SK-N-SH treated with all-trans-retinoic acid at 6 μM for 48 hours (cell line): Measurements from ENCODE around the gene PPP1R36.

Experiments used
- ATAC-seq: fragments of 200-7000 bp; cut with Tn5 transposase; 3 replicates; pipeline ENCODE4 v1.9.1; 2020; ENCODE audit warnings: mild to moderate bottlenecking, moderate library complexity
- ARNTL ChIP-seq: fragments of 450-650 bp; formaldehyde crosslinking; IDR thresholded peaks from 2 replicates; pipeline ENCODE4 v1.5.0; 2020; ENCODE audit warnings: low read depth, mild to moderate bottlenecking, moderate library complexity, borderline replicate concordance
- BACH2 ChIP-seq: fragments of 250-450 bp; sonication (Bioruptor Pico); IDR thresholded peaks from 2 replicates; pipeline ENCODE4 v1.9.0; 2021; ENCODE audit warnings: mild to moderate bottlenecking, borderline replicate concordance
- CREB5 ChIP-seq: fragments of 250-450 bp; sonication (Bioruptor Pico); IDR thresholded peaks from 2 replicates; pipeline ENCODE4 v1.5.1; 2020; ENCODE audit warnings: low read depth, mild to moderate bottlenecking, moderate library complexity
- CSDC2 ChIP-seq: fragments of 250-450 bp; sonication (Bioruptor Pico); IDR thresholded peaks from 2 replicates; pipeline ENCODE4 v1.5.0; 2020; ENCODE audit warnings: mild to moderate bottlenecking, moderate library complexity
- ESRRG ChIP-seq: fragments of 250-450 bp; sonication (Bioruptor Pico); IDR thresholded peaks from 2 replicates; pipeline ENCODE4 v1.6.1; 2021; ENCODE audit warnings: mild to moderate bottlenecking
- GLIS3 ChIP-seq: fragments of 250-450 bp; sonication (Bioruptor Pico); IDR thresholded peaks from 2 replicates; pipeline ENCODE4 v1.5.0; 2020; ENCODE audit warnings: mild to moderate bottlenecking, moderate library complexity
- PATZ1 ChIP-seq: fragments of 250-450 bp; sonication (Bioruptor Pico); IDR thresholded peaks from 2 replicates; pipeline ENCODE4 v1.8.0; 2020; ENCODE audit warnings: mild to moderate bottlenecking, moderate library complexity, borderline replicate concordance
- PPARA ChIP-seq: fragments of 250-450 bp; sonication (Bioruptor Pico); IDR thresholded peaks from 2 replicates; pipeline ENCODE4 v1.5.0; 2020; ENCODE audit warnings: mild to moderate bottlenecking, borderline replicate concordance
- RARB ChIP-seq: fragments of 250-450 bp; sonication (Bioruptor Pico); IDR thresholded peaks from 2 replicates; pipeline ENCODE4 v1.8.0; 2021; ENCODE audit warnings: mild to moderate bottlenecking, moderate library complexity
- SNAI2 ChIP-seq: fragments of 250-450 bp; sonication (Bioruptor Pico); IDR thresholded peaks from 2 replicates; pipeline ENCODE4 v1.5.0; 2020; ENCODE audit warnings: mild to moderate bottlenecking, moderate library complexity
- TCF4 ChIP-seq: fragments of 250-450 bp; sonication (Bioruptor Pico); IDR thresholded peaks from 2 replicates; pipeline ENCODE4 v1.8.0; 2021; ENCODE audit warnings: mild to moderate bottlenecking, moderate library complexity, borderline replicate concordance
- TOX ChIP-seq: fragments of 250-450 bp; sonication (Bioruptor Pico); IDR thresholded peaks from 2 replicates; pipeline ENCODE4 v1.8.0; 2021; ENCODE audit warnings: mild to moderate bottlenecking, moderate library complexity, borderline replicate concordance
- ZC3H10 ChIP-seq: fragments of 250-450 bp; sonication (Bioruptor Pico); IDR thresholded peaks from 2 replicates; pipeline ENCODE4 v1.5.1; 2021; ENCODE audit warnings: mild to moderate bottlenecking, moderate library complexity
- ZFP3 ChIP-seq: fragments of 250-450 bp; sonication (Bioruptor Pico); IDR thresholded peaks from 2 replicates; pipeline ENCODE4 v1.5.0; 2020; ENCODE audit warnings: mild to moderate bottlenecking, moderate library complexity
- ZFP30 ChIP-seq: fragments of 450-650 bp; formaldehyde crosslinking; IDR thresholded peaks from 2 replicates; pipeline ENCODE4 v1.5.0; 2022; ENCODE audit warnings: mild to moderate bottlenecking, moderate library complexity
- ZNF565 ChIP-seq: fragments of 450-650 bp; formaldehyde crosslinking; conservative IDR thresholded peaks from 2 replicates; pipeline ENCODE4 v1.5.0; 2020; ENCODE audit warnings: low read depth, mild to moderate bottlenecking, moderate library complexity
- ZNF70 ChIP-seq: fragments of 450-650 bp; formaldehyde crosslinking; IDR thresholded peaks from 2 replicates; pipeline ENCODE4 v1.5.0; 2020; ENCODE audit warnings: mild to moderate bottlenecking, moderate library complexity
- ZNF8 ChIP-seq: fragments of 450-650 bp; formaldehyde crosslinking; IDR thresholded peaks from 2 replicates; pipeline ENCODE4 v1.5.0; 2020; ENCODE audit warnings: mild to moderate bottlenecking, moderate library complexity
- TF ChIP-seq, protein P1 (sequence below): fragments of 250-450 bp; sonication (Bioruptor Pico); IDR thresholded peaks from 2 replicates; pipeline ENCODE4 v1.5.1; 2021; ENCODE audit warnings: mild to moderate bottlenecking, moderate library complexity
- TF ChIP-seq, protein P2 (sequence below): fragments of 250-450 bp; sonication (Bioruptor Pico); IDR thresholded peaks from 2 replicates; pipeline ENCODE4 v1.5.0; 2020; ENCODE audit warnings: mild to moderate bottlenecking, moderate library complexity

The PPP1R36 gene

GRCh38 chr14:64509036-64509435 lies 40.7 kb upstream of the PPP1R36 start:
- no peak for ATAC-seq
- TF ChIP-seq ZNF8 (CRISPR knock-in tag) (no peak), PATZ1 (CRISPR knock-in tag) (no peak), SNAI2 (CRISPR knock-in tag) (no peak), ARNTL (no peak), CSDC2 (CRISPR knock-in tag) (no peak), ZC3H10 (CRISPR knock-in tag) (no peak), CREB5 (CRISPR knock-in tag) (no peak), ZFP30 (no peak), TOX (CRISPR knock-in tag) (no peak), ZFP3 (no peak), BACH2 (CRISPR knock-in tag) (no peak), ESRRG (CRISPR knock-in tag) (no peak), RARB (no peak), GLIS3 (no peak), ZNF70 (no peak)
- TF ChIP-seq, protein P1, sequence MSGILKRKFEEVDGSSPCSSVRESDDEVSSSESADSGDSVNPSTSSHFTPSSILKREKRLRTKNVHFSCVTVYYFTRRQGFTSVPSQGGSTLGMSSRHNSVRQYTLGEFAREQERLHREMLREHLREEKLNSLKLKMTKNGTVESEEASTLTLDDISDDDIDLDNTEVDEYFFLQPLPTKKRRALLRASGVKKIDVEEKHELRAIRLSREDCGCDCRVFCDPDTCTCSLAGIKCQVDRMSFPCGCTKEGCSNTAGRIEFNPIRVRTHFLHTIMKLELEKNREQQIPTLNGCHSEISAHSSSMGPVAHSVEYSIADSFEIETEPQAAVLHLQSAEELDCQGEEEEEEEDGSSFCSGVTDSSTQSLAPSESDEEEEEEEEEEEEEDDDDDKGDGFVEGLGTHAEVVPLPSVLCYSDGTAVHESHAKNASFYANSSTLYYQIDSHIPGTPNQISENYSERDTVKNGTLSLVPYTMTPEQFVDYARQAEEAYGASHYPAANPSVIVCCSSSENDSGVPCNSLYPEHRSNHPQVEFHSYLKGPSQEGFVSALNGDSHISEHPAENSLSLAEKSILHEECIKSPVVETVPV (CRISPR knock-in tag): no peak
- TF ChIP-seq, protein P2, sequence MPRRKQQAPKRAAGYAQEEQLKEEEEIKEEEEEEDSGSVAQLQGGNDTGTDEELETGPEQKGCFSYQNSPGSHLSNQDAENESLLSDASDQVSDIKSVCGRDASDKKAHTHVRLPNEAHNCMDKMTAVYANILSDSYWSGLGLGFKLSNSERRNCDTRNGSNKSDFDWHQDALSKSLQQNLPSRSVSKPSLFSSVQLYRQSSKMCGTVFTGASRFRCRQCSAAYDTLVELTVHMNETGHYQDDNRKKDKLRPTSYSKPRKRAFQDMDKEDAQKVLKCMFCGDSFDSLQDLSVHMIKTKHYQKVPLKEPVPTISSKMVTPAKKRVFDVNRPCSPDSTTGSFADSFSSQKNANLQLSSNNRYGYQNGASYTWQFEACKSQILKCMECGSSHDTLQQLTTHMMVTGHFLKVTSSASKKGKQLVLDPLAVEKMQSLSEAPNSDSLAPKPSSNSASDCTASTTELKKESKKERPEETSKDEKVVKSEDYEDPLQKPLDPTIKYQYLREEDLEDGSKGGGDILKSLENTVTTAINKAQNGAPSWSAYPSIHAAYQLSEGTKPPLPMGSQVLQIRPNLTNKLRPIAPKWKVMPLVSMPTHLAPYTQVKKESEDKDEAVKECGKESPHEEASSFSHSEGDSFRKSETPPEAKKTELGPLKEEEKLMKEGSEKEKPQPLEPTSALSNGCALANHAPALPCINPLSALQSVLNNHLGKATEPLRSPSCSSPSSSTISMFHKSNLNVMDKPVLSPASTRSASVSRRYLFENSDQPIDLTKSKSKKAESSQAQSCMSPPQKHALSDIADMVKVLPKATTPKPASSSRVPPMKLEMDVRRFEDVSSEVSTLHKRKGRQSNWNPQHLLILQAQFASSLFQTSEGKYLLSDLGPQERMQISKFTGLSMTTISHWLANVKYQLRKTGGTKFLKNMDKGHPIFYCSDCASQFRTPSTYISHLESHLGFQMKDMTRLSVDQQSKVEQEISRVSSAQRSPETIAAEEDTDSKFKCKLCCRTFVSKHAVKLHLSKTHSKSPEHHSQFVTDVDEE (CRISPR knock-in tag): no peak

- peak; percentile 83 for ATAC-seq
- TF ChIP-seq ZNF8 (CRISPR knock-in tag) (no peak), TCF4 (no peak), ZC3H10 (CRISPR knock-in tag) (no peak), ZNF565 (CRISPR knock-in tag) (no peak)
- TF ChIP-seq, protein P1 (CRISPR knock-in tag): no peak
Observed at GRCh38 chr14:64510825-64511671, 38.7 kb upstream of the PPP1R36 start.

GRCh38 chr14:64513271-64513670 lies 36.5 kb upstream of the PPP1R36 start:
- TF ChIP-seq TOX (CRISPR knock-in tag) (no peak), TCF4 (no peak), PPARA (CRISPR knock-in tag) (no peak), BACH2 (CRISPR knock-in tag) (no peak)
- TF ChIP-seq, protein P2 (CRISPR knock-in tag): no peak

More at GRCh38 chr14:64513271-64513670, 36.5 kb upstream of the PPP1R36 start:
- ATAC-seq: no peak
